GM19099 (cell line): ENCODE measurements around the gene FAM53B.

ENCODE experiments used
- POLR2A ChIP-seq: IDR thresholded peaks from 3 replicates; pipeline ENCODE4 v1.6.1; 2011; ENCODE audit warnings: low read depth; ENCODE audit not compliant: insufficient read length; ENCODE audit errors: extremely low read depth

FAM53B gene

DNA sequence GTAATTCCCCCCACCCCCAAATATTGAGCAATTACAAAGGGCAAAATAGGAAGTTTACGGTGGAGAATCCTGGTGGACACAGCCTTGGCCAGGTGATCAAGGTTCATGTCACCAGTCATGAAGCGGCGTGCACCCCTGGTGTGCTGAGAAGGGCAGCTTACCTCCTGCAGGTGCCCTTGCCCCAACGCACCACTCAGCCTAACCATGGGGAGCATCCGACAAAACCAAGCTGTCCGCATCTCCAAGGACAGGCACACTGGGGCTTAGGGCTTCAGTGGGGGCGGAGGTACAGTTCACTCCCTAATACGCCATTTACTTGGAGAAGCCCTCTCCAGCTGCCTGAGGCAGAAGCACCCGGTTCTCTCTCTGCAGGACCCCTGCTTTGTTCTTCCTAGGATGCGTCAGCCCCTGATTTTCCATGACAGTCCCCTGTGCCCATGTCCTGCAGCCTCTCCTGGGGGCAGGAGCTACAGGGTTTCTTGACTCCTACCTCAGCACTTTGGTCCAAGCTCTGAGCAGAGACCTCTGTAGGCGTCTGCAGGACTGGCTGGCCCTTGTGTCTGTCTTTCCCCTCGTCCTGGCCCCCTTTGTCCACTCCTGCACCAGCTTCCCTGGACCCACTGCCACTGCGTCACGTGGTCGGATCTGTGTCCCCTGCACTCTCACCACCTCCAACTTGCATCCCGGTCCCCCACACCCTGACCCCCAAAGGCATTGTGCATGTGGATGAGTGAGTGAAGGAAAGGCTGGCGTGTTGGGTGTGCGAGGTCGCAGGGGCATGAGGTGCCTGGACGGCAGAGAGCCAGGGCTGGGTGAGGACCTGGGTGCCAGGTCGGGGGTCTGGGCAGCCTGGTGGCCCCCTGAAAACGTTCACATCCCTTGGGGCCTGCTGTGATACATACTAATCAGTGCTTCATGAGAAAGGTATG is 168.8 kb downstream of the FAM53B start:
- TF ChIP-seq POLR2A: no peak

DNA sequence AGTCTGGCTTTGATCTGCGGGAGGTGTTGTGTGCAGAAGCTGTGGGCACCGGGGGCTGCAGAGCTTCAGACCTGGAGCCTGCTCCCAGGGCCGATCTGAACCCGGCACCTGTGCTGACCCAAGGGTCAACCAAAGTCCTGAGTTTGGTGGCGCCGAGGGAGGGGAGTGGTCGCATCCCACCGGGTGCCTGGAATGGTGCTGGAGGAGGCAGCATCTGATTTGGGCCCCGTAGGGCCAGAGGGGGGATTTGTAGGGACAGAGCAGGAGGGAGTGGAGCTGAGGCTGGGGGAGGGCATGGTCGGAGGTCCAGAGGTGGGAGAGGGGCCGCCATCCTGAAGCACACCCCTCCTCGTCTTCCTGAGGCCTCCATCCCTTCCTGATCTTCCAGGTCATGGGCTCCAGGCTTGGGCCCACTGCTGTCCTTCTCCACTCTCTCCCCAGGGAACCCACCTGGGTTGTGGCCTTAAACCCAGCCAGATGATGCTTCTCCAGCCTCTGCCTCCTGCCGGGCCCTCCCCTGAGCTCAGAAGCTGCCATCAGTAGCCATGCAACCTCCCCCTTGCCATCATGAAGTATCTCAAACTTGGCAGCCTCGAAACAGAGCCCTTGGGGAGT is 169.6 kb downstream of the FAM53B start:
- TF ChIP-seq POLR2A: no peak

DNA sequence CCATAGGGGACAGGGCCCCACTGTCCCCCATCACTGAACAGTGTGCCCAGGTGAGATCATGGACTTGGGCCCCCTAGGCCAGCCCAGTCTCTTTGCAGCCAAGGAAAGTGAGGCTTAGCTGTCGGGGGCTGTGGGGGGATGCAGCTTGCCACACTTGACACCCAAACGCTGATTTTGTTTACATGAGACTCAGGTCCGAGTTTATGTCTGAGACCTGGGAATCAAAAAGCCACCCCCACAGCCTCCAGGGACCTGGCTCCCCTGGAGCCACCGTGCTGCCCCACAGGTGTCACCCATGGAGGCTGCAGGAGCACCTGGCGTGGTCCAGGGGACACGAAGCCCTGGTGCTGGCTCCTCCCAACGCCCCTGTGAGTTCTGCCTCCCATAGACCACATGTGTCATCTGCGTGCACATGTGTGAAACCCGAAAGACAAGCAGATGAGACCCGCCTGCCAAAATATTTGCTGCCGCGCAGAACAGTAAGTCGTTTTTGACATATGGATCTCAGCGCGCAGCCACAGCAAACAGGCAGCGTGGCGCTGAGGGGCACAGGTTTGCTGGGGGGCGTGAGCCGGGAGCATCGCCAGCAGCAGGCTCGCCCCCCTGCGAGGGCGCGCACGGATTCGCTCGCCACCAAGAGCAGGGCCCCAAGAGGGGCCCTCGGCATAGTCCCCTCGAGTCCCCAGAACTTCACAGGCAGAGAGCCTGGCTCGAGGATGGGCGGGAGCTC is 170.3 kb downstream of the FAM53B start:
- no peak for TF ChIP-seq POLR2A

DNA sequence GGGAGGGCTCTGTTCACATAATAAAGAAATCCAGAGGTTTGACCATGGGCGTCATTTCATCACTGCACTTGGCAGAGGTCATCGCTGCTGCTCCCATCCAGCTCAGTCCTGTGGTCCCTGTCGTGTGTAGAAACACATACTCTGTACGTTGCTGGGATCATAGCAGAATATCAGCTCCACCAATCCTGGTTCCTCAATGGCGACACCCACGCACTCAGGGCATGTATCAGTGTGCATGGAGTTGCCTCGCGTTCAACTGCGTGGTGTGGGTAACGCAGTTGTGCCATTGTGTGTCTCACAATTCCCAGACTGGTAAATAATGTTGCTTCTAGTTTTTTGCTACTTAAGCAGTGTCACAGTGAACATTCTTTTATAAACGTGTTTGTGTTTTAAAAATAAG is 171.4 kb downstream of the FAM53B start:
- no peak for TF ChIP-seq POLR2A

DNA sequence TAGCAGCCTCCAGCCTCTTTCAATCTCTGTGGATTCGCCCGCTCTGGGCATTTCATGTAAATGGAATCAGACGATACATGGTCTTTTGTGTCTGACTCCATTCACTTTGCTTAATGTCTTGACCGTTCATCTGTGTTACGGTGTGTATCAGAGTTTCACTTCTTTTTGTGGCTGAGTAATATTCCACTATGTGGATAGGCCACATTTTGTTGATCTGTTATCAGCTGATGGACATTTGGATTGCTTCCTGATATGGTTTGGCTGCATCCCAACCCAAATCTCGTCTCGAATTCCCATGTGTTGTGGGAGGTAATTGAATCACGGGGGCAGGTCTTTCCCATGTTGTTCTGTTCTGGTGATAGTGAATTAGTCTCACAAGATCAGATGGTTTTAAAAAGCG is 173.5 kb downstream of the FAM53B start:
- TF ChIP-seq POLR2A: no peak

DNA sequence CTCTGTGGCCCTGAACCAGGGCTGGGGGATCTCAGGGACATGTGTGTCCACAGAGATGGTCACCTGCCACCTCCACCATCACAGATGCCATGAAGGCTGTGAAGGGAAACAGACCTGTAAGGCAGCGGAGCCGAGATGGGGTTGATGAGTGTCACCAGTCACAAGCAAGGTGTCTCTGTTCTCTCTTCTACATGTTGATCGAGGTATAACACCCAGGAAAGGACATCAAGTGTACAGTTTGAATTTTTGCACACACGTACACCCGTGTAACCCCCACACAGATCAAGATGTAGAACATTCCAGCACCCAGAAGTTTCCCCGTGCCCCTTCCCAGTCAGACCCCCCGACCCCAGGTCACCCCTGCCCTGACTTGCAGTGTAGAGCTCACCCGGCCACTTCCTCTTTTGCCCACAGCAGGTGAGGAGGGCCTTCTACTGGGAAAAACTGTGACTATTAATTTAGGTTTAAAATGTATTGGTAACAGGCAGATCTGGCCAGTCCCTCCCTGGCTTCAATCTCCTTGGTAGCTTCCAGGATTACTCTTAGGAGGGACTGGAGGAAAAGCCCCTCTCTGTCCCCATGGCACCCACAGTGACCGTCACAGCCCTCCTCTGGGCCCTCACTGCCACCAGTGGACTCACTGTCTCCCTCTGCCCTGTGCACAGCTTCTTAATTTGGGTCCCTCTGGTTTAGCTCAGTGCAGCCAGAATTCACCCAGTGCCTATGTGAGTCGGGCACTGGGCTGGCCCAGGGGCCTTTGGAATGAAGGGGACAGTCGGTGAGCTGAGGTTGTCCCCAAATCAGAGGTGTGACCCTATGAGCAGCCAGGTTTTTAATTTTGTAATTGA is 174.3 kb downstream of the FAM53B start:
- TF ChIP-seq POLR2A: no peak
